OCI-LY3 (cell line): Measurements from ENCODE around the gene RAB23.
A peak's percentile ranks its signal among the peaks of the same experiment; 100 is the strongest.

Source experiments
- H2AFZ ChIP-seq: fragments of 200-600, 300-600 bp; shearing (Covaris generic); 2 replicates; pipeline ENCODE4 v1.6.0; 2014; ENCODE audit warnings: antibody characterized with exemption, low read depth, low read length
- H3K27ac ChIP-seq: fragments of 200-600, 300-600 bp; sonication (generic); 2 replicates; pipeline ENCODE4 v1.5.1; 2014; ENCODE audit warnings: mild to moderate bottlenecking, low read length, moderate library complexity, mixed read lengths
- H3K27me3 ChIP-seq: fragments of 200-600, 300-600 bp; sonication (generic); 2 replicates; pipeline ENCODE4 v1.6.1; 2014; ENCODE audit warnings: low read depth, low read length, mixed read lengths
- H3K36me3 ChIP-seq: fragments of 200-600, 300-600 bp; sonication (generic); replicated peaks from 2 replicates; pipeline ENCODE3; 2014; ENCODE audit warnings: low read depth, low read length, mixed read lengths
- H3K4me1 ChIP-seq: fragments of 300-600, 200-600 bp; sonication (generic); 2 replicates; pipeline ENCODE4 v1.6.1; 2014; ENCODE audit warnings: low read length, mixed read lengths
- H3K4me2 ChIP-seq: fragments of 200-600, 300-600 bp; sonication (generic); 2 replicates; pipeline ENCODE4 v1.6.1; 2014; ENCODE audit warnings: low read length, mixed read lengths
- H3K4me3 ChIP-seq: fragments of 300-600, 200-600 bp; sonication (generic); 2 replicates; pipeline ENCODE4 v1.5.1; 2014; ENCODE audit warnings: antibody characterized with exemption, mild to moderate bottlenecking, low read length, moderate library complexity
- H3K79me2 ChIP-seq: fragments of 300-600, 200-600 bp; shearing (Covaris generic); 2 replicates; pipeline ENCODE4 v1.6.1; 2014; ENCODE audit warnings: mild to moderate bottlenecking, low read length, mixed read lengths
- H3K9ac ChIP-seq: fragments of 300-600, 200-600 bp; shearing (Covaris generic); 2 replicates; pipeline ENCODE4 v1.6.0; 2014; ENCODE audit warnings: mild to moderate bottlenecking, low read length, moderate library complexity
- H3K9me3 ChIP-seq: fragments of 200-600, 300-600 bp; shearing (Covaris generic); 2 replicates; pipeline ENCODE4 v1.6.1; 2014; ENCODE audit warnings: low read length, mixed read lengths; ENCODE audit not compliant: insufficient read depth
- H4K20me1 ChIP-seq: fragments of 200-600, 300-600 bp; sonication (generic); 2 replicates; pipeline ENCODE4 v1.6.1; 2016; ENCODE audit warnings: low read length, mixed read lengths; ENCODE audit not compliant: insufficient read depth
- EZH2phosphoT487 ChIP-seq: fragments of 200-600 bp; shearing (Covaris generic); IDR thresholded peaks from 2 replicates; pipeline ENCODE4 v1.6.1; 2018; ENCODE audit warnings: antibody characterized with exemption, mixed run types, low read depth
- TF ChIP-seq, protein P1 (sequence below): fragments of 200-600, 300-600 bp; sonication (generic); IDR thresholded peaks from 2 replicates; pipeline ENCODE4 v1.5.1; 2014; ENCODE audit warnings: antibody characterized with exemption, low read length, low read depth

Gene RAB23

DNA sequence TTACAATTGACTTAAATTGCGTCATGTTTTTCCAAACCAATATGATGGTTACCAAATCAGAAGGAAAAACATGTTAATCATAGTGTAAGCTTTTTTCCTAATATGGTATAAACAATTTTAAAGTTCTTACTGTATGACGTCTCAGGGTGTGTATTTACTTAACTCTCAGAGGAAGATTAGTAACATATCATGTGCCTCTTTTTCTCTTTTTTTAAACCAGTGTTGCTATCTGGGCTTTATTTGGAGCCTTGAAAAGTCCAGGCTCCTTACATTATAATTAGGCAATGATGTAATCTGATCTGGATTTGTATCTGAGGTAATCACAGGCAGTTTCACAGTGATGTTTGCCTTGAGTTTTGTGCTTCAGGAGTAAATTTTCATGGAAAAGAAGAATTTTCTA is 20.4 kb upstream of the RAB23 start:
- Histone ChIP-seq H3K27ac (no peak overlapping the region), H3K36me3 (no peaks in the 10 kb centered on the region), H3K9me3 (no peaks in the 10 kb centered on the region), H3K4me1 (no peaks in the 10 kb centered on the region), H4K20me1 (no peaks in the 10 kb centered on the region), H3K9ac (no peak overlapping the region), H3K79me2 (no peaks in the 10 kb centered on the region), H2AFZ (no peak overlapping the region), H3K4me2 (no peak overlapping the region), H3K27me3 (no peaks in the 10 kb centered on the region), H3K4me3 (no peak overlapping the region)
- TF ChIP-seq, protein P1, sequence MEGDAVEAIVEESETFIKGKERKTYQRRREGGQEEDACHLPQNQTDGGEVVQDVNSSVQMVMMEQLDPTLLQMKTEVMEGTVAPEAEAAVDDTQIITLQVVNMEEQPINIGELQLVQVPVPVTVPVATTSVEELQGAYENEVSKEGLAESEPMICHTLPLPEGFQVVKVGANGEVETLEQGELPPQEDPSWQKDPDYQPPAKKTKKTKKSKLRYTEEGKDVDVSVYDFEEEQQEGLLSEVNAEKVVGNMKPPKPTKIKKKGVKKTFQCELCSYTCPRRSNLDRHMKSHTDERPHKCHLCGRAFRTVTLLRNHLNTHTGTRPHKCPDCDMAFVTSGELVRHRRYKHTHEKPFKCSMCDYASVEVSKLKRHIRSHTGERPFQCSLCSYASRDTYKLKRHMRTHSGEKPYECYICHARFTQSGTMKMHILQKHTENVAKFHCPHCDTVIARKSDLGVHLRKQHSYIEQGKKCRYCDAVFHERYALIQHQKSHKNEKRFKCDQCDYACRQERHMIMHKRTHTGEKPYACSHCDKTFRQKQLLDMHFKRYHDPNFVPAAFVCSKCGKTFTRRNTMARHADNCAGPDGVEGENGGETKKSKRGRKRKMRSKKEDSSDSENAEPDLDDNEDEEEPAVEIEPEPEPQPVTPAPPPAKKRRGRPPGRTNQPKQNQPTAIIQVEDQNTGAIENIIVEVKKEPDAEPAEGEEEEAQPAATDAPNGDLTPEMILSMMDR = no peak
- TF ChIP-seq EZH2phosphoT487 = no peak

DNA sequence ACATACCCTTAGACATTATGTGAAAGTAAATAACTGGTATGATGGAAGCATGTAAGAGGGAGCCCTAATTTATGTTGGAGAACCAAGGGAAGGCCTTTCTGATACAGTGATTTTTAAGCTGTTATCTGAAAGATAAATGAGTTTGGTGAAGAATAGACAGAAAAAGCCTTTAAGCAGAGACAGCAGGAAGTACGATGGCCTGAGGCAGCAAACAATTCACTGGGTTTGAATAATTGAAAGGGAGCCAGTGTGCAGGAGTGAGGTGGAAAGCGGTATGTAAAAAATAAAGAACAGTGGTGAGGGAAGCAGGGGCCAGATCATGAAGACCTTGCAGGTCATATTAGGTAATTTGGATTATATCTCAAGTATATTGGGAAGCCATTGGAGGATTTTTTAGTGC is 4.1 kb upstream of the RAB23 start:
- TF ChIP-seq, protein P1 = no peak
- TF ChIP-seq EZH2phosphoT487 = no peak
- H3K9me3 ChIP-seq = no peaks in the 10 kb centered on the region

DNA sequence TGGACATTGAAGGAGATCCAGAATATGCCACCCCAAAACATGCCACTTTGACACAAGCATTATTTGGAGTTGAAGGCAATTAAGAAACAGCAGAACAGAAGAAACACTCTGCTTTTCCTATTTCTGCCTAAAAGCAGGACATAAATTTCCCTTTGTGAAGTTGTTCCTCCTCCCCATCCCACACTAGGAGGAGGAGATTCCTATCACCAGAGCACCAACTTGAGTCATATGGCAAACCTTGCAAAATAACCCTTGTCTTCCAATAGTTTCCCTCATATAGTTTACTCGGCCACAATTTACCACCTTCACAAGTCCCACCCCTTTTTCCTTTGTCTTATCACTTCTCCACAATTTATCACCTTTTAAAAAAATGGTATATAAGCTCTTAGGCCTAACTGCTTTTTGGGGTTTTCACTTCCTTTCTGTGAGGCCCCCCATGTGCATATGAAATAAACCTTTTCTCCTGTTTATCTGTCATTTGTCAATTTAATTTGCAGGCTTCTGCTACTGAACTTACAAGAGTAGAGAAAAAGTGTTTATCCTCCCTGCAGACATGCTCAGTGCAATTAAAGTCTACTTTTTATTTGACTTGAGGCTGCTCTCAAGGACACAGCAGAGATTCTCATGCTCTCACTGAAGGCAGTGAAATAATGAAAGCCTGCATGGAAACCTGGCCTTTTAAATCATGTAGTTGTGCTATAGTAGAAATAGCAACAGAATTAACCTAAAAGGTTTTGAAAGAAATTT is 2.8 kb upstream of the RAB23 start:
- Histone ChIP-seq H3K27ac (no peak overlapping the region), H4K20me1 (no peaks in the 10 kb centered on the region), H2AFZ (no peak overlapping the region), H3K4me1 (peaks cover 10% of the 10 kb centered on the region), H3K9me3 (no peaks in the 10 kb centered on the region), H3K4me2 (no peak overlapping the region), H3K9ac (no peak overlapping the region), H3K27me3 (0 out of 2 replicates have a peak, but pooled peaks cover 4% of the 10 kb centered on the region), H3K4me3 (no peak overlapping the region), H3K79me2 (peaks cover 17% of the 10 kb centered on the region), H3K36me3 (peaks cover 4% of the 10 kb centered on the region)
- TF ChIP-seq EZH2phosphoT487 = no peak
- TF ChIP-seq, protein P1 = no peak

More for the DNA sequence above, 4.1 kb upstream of the RAB23 start:
- Histone ChIP-seq H3K9ac (no peak overlapping the region), H4K20me1 (no peaks in the 10 kb centered on the region), H2AFZ (no peak overlapping the region), H3K4me2 (no peak overlapping the region), H3K4me1 (peaks cover 7% of the 10 kb centered on the region), H3K36me3 (no peaks in the 10 kb centered on the region), H3K27ac (no peak overlapping the region), H3K4me3 (no peak overlapping the region), H3K27me3 (0 out of 2 replicates have a peak, but pooled peaks cover 4% of the 10 kb centered on the region), H3K79me2 (peaks cover 5% of the 10 kb centered on the region)

DNA sequence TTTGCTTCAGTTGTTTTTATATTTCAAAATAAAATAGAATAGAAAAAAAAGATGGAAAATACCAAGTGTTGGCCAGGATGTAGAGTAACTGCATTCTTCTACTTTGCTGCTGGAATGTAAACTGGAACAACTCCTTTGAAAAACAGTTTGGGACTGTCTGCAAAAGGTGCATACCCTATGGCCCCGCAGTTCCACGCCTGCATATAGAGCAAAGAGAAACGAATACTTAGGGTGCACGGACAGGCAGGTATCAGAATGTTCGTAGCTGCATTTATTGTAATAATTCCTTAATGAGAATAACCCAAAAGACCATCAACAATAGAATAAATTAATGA is 603 bp upstream of the RAB23 start:
- no peaks in the 10 kb centered on the region for H3K9me3 ChIP-seq
- peak overlapping the region; percentile 91 for H3K9ac ChIP-seq
- H3K4me1 ChIP-seq = peaks cover 12% of the 10 kb centered on the region
- H2AFZ ChIP-seq = peak overlapping the region; percentile 100
- no peaks in the 10 kb centered on the region for H4K20me1 ChIP-seq
- no peak overlapping the region for H3K27ac ChIP-seq
- peaks cover 4% of the 10 kb centered on the region for H3K36me3 ChIP-seq
- H3K4me2 ChIP-seq = peak overlapping the region; percentile 90
- no peaks in the 10 kb centered on the region for H3K27me3 ChIP-seq
- TF ChIP-seq EZH2phosphoT487 = no peak
- TF ChIP-seq, protein P1 = no peak
- peaks cover 39% of the 10 kb centered on the region for H3K79me2 ChIP-seq
- H3K4me3 ChIP-seq = peak overlapping the region; percentile 94
